ENCODE data around the gene ERC2.

DNA sequence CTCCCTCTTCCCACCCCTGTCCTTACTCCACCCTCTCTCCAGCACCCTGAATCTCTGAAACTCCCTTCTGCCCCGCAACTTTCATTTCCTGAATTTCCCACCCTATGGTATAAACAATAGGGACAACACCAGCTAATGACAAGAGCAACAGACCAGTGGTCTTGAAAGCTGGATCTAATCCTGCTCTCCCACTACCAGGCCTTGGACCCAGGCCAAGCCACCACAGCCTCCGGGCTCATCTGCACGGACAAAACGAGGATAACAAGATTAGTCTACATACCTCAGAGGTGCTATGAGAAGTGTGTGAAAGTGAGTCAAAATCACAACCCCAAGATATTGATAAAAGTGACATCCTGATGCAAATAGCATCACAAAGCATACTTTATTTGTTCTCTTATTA lies 128.6 kb downstream of the ERC2 start:
- TF ChIP-seq, protein P1, sequence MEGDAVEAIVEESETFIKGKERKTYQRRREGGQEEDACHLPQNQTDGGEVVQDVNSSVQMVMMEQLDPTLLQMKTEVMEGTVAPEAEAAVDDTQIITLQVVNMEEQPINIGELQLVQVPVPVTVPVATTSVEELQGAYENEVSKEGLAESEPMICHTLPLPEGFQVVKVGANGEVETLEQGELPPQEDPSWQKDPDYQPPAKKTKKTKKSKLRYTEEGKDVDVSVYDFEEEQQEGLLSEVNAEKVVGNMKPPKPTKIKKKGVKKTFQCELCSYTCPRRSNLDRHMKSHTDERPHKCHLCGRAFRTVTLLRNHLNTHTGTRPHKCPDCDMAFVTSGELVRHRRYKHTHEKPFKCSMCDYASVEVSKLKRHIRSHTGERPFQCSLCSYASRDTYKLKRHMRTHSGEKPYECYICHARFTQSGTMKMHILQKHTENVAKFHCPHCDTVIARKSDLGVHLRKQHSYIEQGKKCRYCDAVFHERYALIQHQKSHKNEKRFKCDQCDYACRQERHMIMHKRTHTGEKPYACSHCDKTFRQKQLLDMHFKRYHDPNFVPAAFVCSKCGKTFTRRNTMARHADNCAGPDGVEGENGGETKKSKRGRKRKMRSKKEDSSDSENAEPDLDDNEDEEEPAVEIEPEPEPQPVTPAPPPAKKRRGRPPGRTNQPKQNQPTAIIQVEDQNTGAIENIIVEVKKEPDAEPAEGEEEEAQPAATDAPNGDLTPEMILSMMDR (IDR thresholded peaks at IDR 0.05), result no peak
- TF ChIP-seq POLR2A (IDR thresholded peaks at IDR 0.05), result no peak
- TF ChIP-seq POLR2AphosphoS5 (IDR thresholded peaks at IDR 0.05), result no peak
- no peak for TF ChIP-seq EP300 (IDR thresholded peaks at IDR 0.05)
